ENCODE results near the gene STXBP1. TPM values are rescaled to one million over a fixed set of nuclear protein-coding genes. Genes with fewer than 3 reads are reported as not detected.

Gene STXBP1
- total and polyA plus RNA-seq, 7 experiments from 2014 or later, result 3.0 to 17.8 (median 13.5) TPM

GRCh38 chr9:127634021-127634420, 21.9 kb downstream of the STXBP1 start:
- CTCF ChIA-PET, result no interaction called here
- H3K36me3 Mint-ChIP-seq, result no peaks in the 10 kb centered on the region
- H3K9me3 Mint-ChIP-seq, result no peaks in the 10 kb centered on the region

GRCh38 chr9:127634698-127635097, 22.6 kb downstream of the STXBP1 start:
- no peaks in the 10 kb centered on the region for H3K36me3 ChIP-seq (ENCODE audit: control insufficient read depth in 2 of 3, insufficient read depth in 3 of 3, low read length in 3 of 3)
- no peak overlapping the region for H3K4me3 Mint-ChIP-seq
- peaks cover 0 to 6% of the 10 kb centered on the region in 2 donors for H3K4me1 ChIP-seq (ENCODE audit: control insufficient read depth in 2 of 2, insufficient read depth in 2 of 2, low read length in 2 of 2)
- intact Hi-C loops (cut with micrococcal nuclease), result no loop called here
- H3K27me3 ChIP-seq (ENCODE audit: control insufficient read depth in 2 of 2, insufficient read depth in 2 of 2, low read length in 2 of 2), result no peaks in the 10 kb centered on the region
- H3K9me3 ChIP-seq (ENCODE audit: control insufficient read depth in 2 of 3, low read length in 3 of 3), result no peaks in the 10 kb centered on the region
- H3K27ac ChIP-seq (ENCODE audit: low read depth, low read length), result no peak overlapping the region
- peaks cover 2 to 20% (median 14%) of the 10 kb centered on the region in 7 donors for H3K4me1 Mint-ChIP-seq
- CTCF ChIA-PET, result no interaction called here
- H3K4me3 ChIP-seq (ENCODE audit: low read length), result no peak overlapping the region
- no peak for DNase-seq
- no peaks in the 10 kb centered on the region for H3K9me3 Mint-ChIP-seq
- H3K27ac Mint-ChIP-seq, result peak overlapping the region in 1 of 9 donors; percentile 21
- no peaks in the 10 kb centered on the region for H3K27me3 Mint-ChIP-seq
- POLR2A ChIA-PET, result interaction anchor here (0.7 kb wide), 1 partner anchor 27 kb away, joined by 5 read pairs; no protein-coding TSS in a partner anchor
- ATAC-seq, result no peak
- no peaks in the 10 kb centered on the region for H3K36me3 Mint-ChIP-seq

More at GRCh38 chr9:127634021-127634420, 21.9 kb downstream of the STXBP1 start:
- Histone ChIP-seq H3K9me3 (ENCODE audit: control insufficient read depth in 2 of 3, low read length in 3 of 3) (no peaks in the 10 kb centered on the region), H3K36me3 (ENCODE audit: control insufficient read depth in 2 of 3, insufficient read depth in 3 of 3, low read length in 3 of 3) (no peaks in the 10 kb centered on the region), H3K27me3 (ENCODE audit: control insufficient read depth in 2 of 2, insufficient read depth in 2 of 2, low read length in 2 of 2) (no peaks in the 10 kb centered on the region), H3K4me3 (ENCODE audit: low read length) (no peak overlapping the region), H3K4me1 (ENCODE audit: control insufficient read depth in 2 of 2, insufficient read depth in 2 of 2, low read length in 2 of 2) (peaks cover 0 to 6% of the 10 kb centered on the region in 2 donors), H3K27ac (ENCODE audit: low read depth, low read length) (no peak overlapping the region)
- POLR2A ChIA-PET, result no interaction called here
- ATAC-seq (no peak), DNase-seq (no peak)
- H3K4me1 Mint-ChIP-seq, result peaks cover 2 to 20% (median 15%) of the 10 kb centered on the region in 7 donors
- no peaks in the 10 kb centered on the region for H3K27me3 Mint-ChIP-seq
- peak overlapping the region in 1 of 9 donors; percentile 21 for H3K27ac Mint-ChIP-seq
- intact Hi-C loops (cut with micrococcal nuclease), result no loop called here
- no peak overlapping the region for H3K4me3 Mint-ChIP-seq

- intact Hi-C loops (cut with micrococcal nuclease), result no loop called here
- no peaks in the 10 kb centered on the region for H3K27me3 Mint-ChIP-seq
- no peaks in the 10 kb centered on the region for H3K9me3 Mint-ChIP-seq
- Histone ChIP-seq H3K27me3 (ENCODE audit: control insufficient read depth in 2 of 2, insufficient read depth in 2 of 2, low read length in 2 of 2) (no peaks in the 10 kb centered on the region), H3K36me3 (ENCODE audit: control insufficient read depth in 2 of 3, insufficient read depth in 3 of 3, low read length in 3 of 3) (no peaks in the 10 kb centered on the region), H3K4me3 (ENCODE audit: low read length) (no peak overlapping the region), H3K27ac (ENCODE audit: low read depth, low read length) (no peak overlapping the region), H3K9me3 (ENCODE audit: control insufficient read depth in 2 of 3, low read length in 3 of 3) (no peaks in the 10 kb centered on the region), H3K4me1 (ENCODE audit: control insufficient read depth in 2 of 2, insufficient read depth in 2 of 2, low read length in 2 of 2) (peaks cover 0 to 6% of the 10 kb centered on the region in 2 donors)
- H3K36me3 Mint-ChIP-seq, result no peaks in the 10 kb centered on the region
- DNase-seq (no peak), ATAC-seq (no peak)
- ChIA-PET POLR2A (interaction anchor here (0.7 kb wide), 1 partner anchor 28 kb away, joined by 5 read pairs; no protein-coding TSS in a partner anchor), CTCF (no interaction called here)
- H3K27ac Mint-ChIP-seq, result no peak overlapping the region
- H3K4me3 Mint-ChIP-seq, result no peak overlapping the region
- peaks cover 2 to 20% (median 14%) of the 10 kb centered on the region in 7 donors for H3K4me1 Mint-ChIP-seq
Measured at GRCh38 chr9:127635201-127635735, 23.2 kb downstream of the STXBP1 start.

GRCh38 chr9:127637322-127637847, 25.3 kb downstream of the STXBP1 start:
- no peaks in the 10 kb centered on the region for H3K36me3 Mint-ChIP-seq
- ATAC-seq (no peak), DNase-seq (no peak)
- no peak overlapping the region for H3K4me3 ChIP-seq (ENCODE audit: low read length)
- H3K27me3 ChIP-seq (ENCODE audit: control insufficient read depth in 2 of 2, insufficient read depth in 2 of 2, low read length in 2 of 2), result no peaks in the 10 kb centered on the region
- intact Hi-C loops (cut with micrococcal nuclease), result no loop called here
- H3K9me3 Mint-ChIP-seq, result no peaks in the 10 kb centered on the region
- CTCF ChIA-PET, result no interaction called here
- H3K4me1 ChIP-seq (ENCODE audit: control insufficient read depth in 2 of 2, insufficient read depth in 2 of 2, low read length in 2 of 2), result peaks cover 0 to 6% of the 10 kb centered on the region in 2 donors
- no peaks in the 10 kb centered on the region for H3K36me3 ChIP-seq (ENCODE audit: control insufficient read depth in 2 of 3, insufficient read depth in 3 of 3, low read length in 3 of 3)
- no peak overlapping the region for H3K4me3 Mint-ChIP-seq
- peaks cover 2 to 20% (median 14%) of the 10 kb centered on the region in 7 donors for H3K4me1 Mint-ChIP-seq
- H3K9me3 ChIP-seq (ENCODE audit: control insufficient read depth in 2 of 3, low read length in 3 of 3), result no peaks in the 10 kb centered on the region
- H3K27me3 Mint-ChIP-seq, result peaks cover 0 to 6% (median 0%) of the 10 kb centered on the region in 5 donors
- no peak overlapping the region for H3K27ac ChIP-seq (ENCODE audit: low read depth, low read length)
- POLR2A ChIA-PET, result no interaction called here
- no peak overlapping the region for H3K27ac Mint-ChIP-seq

- Mint-ChIP-seq H3K36me3 (no peaks in the 10 kb centered on the region), H3K27ac (no peak overlapping the region), H3K4me1 (no peaks in the 10 kb centered on the region), H3K4me3 (no peak overlapping the region), H3K9me3 (no peaks in the 10 kb centered on the region), H3K27me3 (peaks cover 0 to 8% (median 0%) of the 10 kb centered on the region in 5 donors)
- intact Hi-C loops (cut with micrococcal nuclease), result no loop called here
- no peak for ATAC-seq
- H3K27me3 ChIP-seq (ENCODE audit: control insufficient read depth in 2 of 2, insufficient read depth in 2 of 2, low read length in 2 of 2), result no peaks in the 10 kb centered on the region
- no peaks in the 10 kb centered on the region for H3K4me1 ChIP-seq (ENCODE audit: control insufficient read depth in 2 of 2, insufficient read depth in 2 of 2, low read length in 2 of 2)
- H3K9me3 ChIP-seq (ENCODE audit: control insufficient read depth in 2 of 3, low read length in 3 of 3), result no peaks in the 10 kb centered on the region
- no peak overlapping the region for H3K4me3 ChIP-seq (ENCODE audit: low read length)
- DNase-seq, result no peak
- ChIA-PET CTCF (interaction anchor here (0.6 kb wide), 1 partner anchor 229 kb away, joined by 3 read pairs; no protein-coding TSS in a partner anchor), POLR2A (no interaction called here)
- H3K36me3 ChIP-seq (ENCODE audit: control insufficient read depth in 2 of 3, insufficient read depth in 3 of 3, low read length in 3 of 3), result no peaks in the 10 kb centered on the region
- no peak overlapping the region for H3K27ac ChIP-seq (ENCODE audit: low read depth, low read length)
Measured at GRCh38 chr9:127640908-127641545, 28.9 kb downstream of the STXBP1 start.

- peaks cover 0 to 8% (median 0%) of the 10 kb centered on the region in 5 donors for H3K27me3 Mint-ChIP-seq
- no peaks in the 10 kb centered on the region for H3K27me3 ChIP-seq (ENCODE audit: control insufficient read depth in 2 of 2, insufficient read depth in 2 of 2, low read length in 2 of 2)
- ChIA-PET POLR2A (no interaction called here), CTCF (no interaction called here)
- no peak overlapping the region for H3K4me3 Mint-ChIP-seq
- intact Hi-C loops (cut with micrococcal nuclease), result no loop called here
- ATAC-seq (no peak), DNase-seq (no peak)
- H3K9me3 Mint-ChIP-seq, result no peaks in the 10 kb centered on the region
- H3K9me3 ChIP-seq (ENCODE audit: control insufficient read depth in 2 of 3, low read length in 3 of 3), result no peaks in the 10 kb centered on the region
- no peaks in the 10 kb centered on the region for H3K36me3 Mint-ChIP-seq
- H3K4me1 ChIP-seq (ENCODE audit: control insufficient read depth in 2 of 2, insufficient read depth in 2 of 2, low read length in 2 of 2), result no peaks in the 10 kb centered on the region
- no peak overlapping the region for H3K4me3 ChIP-seq (ENCODE audit: low read length)
- no peaks in the 10 kb centered on the region for H3K36me3 ChIP-seq (ENCODE audit: control insufficient read depth in 2 of 3, insufficient read depth in 3 of 3, low read length in 3 of 3)
- no peaks in the 10 kb centered on the region for H3K4me1 Mint-ChIP-seq
- H3K27ac ChIP-seq (ENCODE audit: low read depth, low read length), result no peak overlapping the region
- no peak overlapping the region for H3K27ac Mint-ChIP-seq
Measured at GRCh38 chr9:127642082-127642740, 30.1 kb downstream of the STXBP1 start.
